ENCODE data around the gene CDK12.

The CDK12 gene

DNA sequence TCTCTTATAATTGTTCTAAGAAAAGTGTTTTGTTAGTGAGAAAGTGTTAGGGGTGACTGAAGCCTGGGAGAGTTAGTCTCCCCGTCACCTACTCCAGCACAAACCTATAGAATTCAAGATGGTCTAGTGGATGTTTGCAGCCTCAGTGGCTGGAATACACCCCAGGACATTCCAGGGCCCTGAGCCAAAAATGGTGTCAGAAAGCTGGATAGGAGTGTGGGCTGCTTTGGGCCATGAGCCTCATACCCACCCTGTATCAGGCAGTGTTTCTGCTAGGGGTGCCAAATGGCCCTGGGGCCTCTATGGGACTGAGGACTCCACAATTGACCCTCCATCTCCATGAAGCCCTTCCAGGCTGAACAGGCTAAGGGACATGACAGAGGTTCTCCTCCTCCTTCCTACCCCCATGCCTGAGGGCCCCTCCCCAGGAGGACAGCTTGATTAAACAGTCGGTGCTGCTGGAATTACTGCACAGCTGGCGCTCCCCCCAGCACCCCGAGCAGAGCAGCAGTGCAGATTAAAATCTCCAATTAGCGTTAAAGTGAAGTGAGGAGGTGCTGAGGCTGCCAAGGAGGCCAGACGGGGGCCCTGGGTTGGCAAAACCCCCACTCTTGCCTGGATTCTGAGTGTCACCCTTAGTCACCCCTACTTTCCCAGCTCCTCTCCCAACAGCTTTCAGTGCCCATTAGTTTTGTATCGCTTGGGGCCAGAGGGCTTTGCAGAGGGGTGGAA is 87.4 kb downstream of the CDK12 start:
- DNase-seq (ENCODE audit: low read depth in 1 of 2, low spot score in 1 of 2): no peak

DNA sequence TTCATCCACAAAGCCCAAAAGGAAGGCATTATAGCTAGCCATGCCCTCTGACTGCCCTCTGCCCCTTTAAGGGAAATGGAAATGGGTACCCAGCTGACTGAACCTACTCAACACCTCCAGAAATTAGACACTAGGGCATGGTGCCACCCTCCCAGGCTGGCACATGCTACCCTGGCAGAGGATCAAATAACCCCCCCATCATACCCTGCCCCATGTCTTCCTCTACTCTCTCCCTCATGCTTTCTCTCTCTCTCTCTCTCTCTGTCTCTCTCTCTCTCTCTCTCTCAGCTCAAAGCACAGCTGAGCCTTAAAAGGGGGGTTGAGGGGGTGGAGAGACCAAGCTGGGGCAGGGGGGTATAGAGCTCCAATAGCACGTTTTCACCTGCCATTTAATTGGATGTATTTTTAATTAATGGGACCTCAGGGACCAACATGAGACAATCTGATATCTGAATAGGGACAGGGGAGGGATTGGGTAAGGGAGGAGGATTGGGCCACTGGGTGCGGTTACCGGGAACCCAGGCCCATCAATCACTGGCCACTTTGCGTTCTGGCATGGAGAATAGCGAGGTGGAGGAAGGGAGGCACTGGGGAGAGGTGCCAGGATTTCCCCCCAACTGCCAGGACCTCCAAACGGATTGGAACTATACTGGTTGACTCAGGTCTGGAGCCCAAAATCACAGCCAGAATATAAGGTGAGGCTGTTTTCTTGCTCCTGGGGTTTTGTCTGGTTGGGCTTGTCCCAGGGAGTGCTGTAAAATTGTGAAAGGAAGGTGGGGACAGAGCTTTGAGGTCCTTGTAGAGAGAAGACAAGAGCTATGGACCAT is 88.7 kb downstream of the CDK12 start:
- no peak for DNase-seq (ENCODE audit: low read depth in 1 of 2, low spot score in 1 of 2)

DNA sequence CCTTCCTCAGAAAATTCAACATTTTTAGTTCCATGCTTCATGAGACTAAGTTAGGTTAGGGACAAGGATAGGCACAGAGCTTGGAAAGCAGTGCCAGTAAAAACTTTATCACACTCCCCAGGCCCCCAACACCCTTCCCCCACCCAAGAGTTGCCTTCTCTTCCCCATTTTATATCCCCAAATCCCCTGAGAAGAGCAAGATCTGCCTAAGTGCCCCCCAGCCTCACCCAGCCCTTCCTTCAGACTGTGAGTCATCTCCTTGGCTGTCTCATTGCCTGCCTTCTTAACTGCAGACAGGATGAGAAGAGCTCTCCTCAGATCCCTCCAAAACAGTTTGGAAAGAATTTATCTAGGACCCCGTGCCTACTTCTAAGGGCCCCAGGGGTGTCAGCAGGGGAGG is 90.6 kb downstream of the CDK12 start:
- no peak for DNase-seq (ENCODE audit: low read depth in 1 of 2, low spot score in 1 of 2)

DNA sequence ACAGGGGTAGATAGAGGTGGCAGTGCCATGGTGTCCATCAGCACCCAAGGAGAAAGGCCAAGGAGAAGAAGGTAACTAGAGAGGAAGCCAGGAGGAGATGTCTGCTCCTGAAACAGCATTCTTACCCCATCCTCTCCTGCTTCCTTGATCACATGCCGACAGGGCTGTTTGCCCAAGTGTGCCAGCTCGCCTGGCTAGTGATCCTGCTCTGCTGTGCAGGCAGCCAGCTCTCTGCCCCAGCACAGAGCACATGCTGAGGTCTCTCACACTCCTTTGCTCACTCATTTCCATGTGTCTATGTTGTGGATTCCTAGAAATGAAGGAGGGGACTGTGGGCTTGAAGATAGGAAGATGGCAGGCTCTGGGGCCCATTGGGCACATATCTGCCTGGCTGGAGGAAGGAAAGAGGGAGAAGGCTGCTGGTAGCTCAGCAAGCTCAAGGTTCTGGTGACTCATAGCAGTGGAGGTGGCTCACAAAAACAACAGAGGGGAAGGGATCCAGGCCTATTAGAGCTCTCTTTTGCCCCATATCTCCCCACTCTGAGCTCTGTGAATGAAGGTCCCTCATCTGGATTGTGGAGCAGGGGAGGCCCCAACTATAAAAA is 92.2 kb downstream of the CDK12 start:
- DNase-seq (ENCODE audit: low read depth in 1 of 2, low spot score in 1 of 2): no peak

DNA sequence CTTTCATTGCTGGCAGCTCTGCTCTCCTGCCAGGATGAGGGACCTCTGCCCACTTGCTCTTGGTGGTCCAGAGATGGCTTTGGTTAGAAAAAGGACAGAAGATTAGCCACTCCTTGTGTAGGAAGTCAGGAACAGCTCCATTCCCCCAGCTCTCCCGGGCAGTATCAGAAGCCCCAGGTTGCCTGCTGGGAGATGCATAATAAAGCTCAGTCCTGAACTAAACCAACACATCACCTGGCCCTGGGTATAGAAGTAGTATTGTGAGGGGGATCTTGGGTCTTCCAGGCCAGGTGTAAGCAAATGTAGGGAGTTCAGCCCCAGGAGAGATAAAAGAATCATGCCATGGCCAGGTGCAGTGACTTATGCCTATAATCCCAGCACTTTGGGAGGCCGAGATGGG is 94.1 kb downstream of the CDK12 start:
- DNase-seq (ENCODE audit: low read depth in 1 of 2, low spot score in 1 of 2): no peak

DNA sequence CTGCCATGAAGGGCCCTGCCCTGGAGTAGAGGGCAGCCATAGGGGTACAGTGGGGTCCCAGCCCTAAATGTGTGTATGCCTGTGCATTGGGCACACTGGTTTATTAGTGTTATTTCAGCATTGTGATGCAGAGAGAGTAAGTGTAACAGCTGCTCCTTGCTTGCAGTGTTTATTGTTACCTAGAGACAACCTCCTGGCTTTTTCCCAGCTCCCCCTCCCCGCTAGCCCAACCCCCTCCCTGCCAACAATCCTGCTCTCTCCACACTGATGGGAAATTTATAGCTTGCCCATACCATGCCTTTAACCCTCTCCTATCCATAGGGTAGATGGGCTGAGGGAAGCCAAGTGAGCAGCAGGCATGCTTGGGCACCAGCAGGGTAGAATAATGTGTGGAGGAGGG is 95.1 kb downstream of the CDK12 start:
- no peak for DNase-seq (ENCODE audit: low read depth in 1 of 2, low spot score in 1 of 2)

DNA sequence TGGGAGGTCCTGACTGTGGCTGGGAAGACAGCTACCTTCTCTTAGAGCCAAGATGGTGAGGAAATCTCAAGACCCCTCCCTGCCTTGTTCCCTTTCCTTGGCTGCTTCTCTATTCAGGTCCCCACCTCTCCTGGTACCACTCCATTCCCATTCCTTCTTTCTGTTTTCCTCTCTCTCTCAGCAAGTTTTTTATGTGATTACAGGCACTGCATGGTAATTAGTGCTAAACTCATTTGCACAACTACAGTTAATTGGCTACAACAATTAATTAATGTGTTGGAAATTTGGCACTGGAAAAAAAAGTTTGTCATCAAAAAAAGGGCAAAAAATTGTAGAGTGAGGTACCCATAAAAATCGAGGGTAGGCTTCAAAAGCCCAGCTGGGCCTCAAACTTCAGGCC is 101.1 kb downstream of the CDK12 start:
- DNase-seq (ENCODE audit: low read depth in 1 of 2, low spot score in 1 of 2): no peak

DNA sequence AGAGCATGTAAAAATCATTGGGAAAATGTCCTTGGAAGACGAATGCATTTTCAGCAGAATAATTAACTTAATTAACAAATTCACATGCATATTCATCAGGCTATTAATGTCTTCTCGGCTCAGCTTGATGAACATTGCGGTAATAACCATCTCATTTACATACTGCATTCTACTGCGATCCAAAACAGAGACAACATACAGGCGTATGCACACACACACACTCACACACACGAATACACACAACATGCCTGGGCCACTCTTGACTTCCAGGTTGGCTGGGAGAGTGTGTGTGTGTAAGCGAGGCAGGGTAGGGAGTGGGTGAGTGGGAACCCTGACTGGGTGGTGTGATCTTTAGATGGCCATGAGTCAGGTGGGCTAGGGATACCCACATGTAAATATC is 101.7 kb downstream of the CDK12 start:
- DNase-seq (ENCODE audit: low read depth in 1 of 2, low spot score in 1 of 2): no peak

DNA sequence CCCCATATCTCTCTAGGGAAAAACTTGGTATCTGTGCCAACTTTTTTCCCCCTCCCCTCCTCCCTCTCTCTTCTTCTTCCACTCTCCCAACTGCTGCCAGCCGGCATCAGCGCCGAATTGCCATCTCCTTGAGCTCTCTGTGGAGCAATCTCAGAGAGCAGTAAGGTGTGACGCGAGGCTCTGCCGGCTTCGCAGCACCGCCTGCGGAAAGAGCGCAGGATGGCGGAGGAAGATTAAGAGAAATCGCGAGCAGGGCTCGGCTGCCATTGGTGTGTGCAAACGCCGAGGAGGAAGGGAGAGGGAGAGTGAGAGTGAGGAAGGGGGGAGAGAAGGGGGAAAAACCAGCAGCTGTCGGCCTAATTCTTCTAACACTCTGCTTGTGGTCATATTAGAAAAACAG is 102.2 kb downstream of the CDK12 start:
- DNase-seq (ENCODE audit: low read depth in 1 of 2, low spot score in 1 of 2): no peak

DNA sequence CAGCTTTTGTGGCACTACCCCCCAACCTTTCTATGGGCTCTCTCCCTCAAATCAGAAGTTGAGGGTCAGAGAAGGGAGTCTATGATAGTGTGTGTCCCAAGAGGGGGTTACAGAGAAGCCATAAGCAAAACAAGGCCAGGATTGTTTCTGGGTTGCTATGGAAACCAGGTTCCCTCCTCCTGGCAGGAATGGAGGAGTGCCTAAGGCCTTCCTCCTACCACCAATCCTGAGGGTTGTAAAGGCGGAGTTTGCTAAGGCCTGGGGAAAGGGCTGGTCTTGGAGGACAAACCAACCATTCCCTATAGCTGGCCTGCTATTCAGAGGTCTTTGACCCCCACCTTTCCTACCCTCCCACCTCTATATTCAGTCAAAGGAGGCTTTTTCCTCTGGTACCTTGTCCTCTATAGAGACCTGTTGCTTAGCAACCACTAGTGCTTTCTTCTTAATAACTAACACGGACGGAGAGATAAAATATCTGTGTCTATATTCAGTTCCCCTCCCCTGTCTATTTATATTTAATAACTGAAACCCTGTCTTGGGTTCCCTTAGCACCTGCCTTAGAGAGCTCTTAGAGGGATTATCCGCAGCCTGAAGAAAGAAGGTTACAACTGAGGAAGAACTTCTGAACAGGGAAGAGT is 103.0 kb downstream of the CDK12 start:
- no peak for DNase-seq (ENCODE audit: low read depth in 1 of 2, low spot score in 1 of 2)

DNA sequence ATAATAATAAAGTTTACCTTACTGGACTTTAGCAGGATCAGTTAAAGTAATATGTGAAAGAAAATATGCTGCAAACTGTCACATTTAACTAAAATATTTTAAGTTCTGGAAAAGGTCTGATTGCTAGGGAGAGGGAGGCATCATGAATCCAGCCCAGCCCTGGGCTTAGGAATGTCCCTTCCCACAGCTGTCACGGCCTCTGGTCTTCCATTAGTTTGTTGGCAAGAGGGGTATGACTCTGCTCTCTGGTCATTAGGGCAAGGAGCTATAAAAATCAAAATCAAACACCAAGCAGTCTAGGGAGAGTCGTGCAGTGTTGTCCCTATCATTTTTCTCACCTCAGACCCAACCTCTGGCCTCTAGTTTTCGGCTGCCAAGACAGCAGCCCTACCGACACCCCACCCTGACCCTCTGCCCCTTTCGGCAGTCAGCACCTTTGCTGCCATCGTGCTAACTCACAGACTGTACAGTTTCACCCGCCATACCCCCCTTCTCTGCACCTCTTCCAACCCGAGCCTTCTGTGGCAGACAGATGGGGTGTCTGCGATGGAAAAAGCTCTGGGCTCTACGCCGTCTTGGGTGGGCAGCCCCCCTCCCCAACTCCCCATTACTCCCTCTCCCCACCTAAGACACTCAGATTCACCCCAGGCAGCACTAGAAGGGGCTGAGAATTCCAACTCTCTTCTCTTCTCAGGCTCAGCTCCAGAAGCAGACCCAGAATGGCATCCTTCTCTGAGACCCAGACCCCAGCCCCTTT is 105.0 kb downstream of the CDK12 start:
- no peak for DNase-seq (ENCODE audit: low read depth in 1 of 2, low spot score in 1 of 2)

DNA sequence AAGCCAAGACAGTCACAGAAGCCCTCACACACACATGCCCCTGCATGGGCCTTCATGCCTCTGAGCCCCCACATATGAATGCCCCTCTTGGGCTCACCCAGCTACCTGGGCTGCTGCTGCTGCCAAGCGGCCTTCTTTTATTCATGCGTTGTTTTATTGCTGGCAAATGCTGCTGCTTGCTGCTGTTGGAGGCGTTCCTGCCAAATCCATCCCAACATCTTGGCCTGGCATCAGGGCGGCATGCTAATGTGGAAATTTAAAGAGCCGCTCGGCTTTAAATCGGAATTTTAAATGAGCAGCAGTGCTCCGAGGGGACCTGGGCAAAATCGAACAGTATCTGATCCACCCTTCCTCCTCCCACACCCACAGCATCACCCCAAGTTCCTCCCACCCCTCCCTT is 107.4 kb downstream of the CDK12 start:
- DNase-seq (ENCODE audit: low read depth in 1 of 2, low spot score in 1 of 2): no peak

DNA sequence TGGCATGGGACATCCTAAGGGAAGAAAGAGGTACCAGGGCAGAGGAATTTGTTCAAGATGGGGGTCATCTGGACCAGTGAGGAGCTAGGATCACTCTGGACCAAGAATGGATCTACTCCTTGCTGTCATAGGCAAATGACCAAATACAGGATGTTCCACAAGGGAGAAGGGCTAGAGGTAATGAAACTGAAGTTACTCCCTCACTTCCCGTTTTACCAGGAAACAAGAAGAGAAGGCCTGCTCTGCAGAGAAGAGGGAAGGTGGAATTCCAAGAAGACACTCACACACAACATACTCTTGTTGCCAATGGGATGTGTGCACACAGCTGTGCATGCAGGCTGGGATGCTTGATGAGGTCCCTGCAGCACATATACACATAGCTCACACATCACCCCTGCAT is 107.8 kb downstream of the CDK12 start:
- DNase-seq (ENCODE audit: low read depth in 1 of 2, low spot score in 1 of 2): no peak

DNA sequence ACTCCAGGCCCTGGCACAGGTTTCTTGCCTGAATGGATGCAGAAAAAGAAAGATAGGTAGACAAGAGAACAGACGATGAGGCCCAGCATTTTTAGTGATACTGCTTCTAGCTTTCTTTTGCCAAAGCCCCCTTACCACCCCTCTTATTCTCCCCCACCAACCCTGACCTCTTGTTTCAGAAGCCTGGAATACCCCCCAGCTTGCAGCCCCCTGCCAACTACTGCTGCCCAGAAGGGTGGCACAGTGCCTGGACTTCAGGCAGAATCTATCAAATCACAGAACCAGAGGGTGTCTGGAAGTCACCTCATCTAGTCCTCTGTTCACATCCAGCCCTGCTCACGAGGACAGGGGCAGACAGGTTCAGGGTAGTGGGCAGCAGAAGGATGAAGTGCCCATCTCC is 110.8 kb downstream of the CDK12 start:
- DNase-seq (ENCODE audit: low read depth in 1 of 2, low spot score in 1 of 2): no peak

DNA sequence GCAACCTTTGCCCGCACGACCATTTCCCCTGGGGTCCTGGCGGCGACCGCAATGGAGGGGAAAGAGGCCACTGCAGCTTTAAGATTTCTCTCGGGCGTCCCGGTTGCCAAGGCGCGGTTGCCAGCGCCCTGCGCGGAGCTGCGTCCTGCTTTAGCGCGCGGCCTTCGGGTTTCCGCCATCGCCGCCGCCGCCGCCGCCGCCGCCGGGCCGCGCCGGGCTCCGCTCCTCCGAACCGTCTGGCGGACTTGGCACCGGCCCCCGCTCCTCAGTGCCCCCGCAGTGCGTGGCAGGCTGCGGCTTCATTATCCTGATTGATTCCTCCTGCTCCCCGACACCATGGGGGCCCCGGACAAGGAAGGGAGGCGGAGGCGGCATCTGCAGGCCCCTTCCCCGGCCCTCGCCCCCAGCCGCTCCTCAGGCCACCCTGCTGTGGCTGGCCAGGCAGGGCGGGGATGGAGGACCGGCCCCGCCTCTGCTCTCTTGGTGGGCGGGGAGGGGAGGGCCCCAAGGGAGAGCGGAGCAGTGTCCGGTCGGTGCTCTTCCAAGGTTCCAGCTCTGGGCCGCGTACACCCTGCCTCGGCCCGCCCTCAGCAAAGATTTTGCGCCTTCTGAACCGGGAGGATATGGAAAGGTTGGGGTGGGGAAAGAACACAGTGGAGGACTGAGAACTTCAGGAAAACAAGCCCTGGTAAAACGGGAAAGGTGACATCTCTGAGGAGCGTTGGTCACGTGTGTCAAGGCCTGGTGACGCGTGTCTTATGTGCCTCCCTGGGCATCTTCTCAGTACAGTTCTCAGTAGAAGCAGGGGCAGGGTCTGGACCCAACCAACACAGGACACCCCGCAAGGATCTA is 112.4 kb downstream of the CDK12 start:
- no peak for DNase-seq (ENCODE audit: low read depth in 1 of 2, low spot score in 1 of 2)

DNA sequence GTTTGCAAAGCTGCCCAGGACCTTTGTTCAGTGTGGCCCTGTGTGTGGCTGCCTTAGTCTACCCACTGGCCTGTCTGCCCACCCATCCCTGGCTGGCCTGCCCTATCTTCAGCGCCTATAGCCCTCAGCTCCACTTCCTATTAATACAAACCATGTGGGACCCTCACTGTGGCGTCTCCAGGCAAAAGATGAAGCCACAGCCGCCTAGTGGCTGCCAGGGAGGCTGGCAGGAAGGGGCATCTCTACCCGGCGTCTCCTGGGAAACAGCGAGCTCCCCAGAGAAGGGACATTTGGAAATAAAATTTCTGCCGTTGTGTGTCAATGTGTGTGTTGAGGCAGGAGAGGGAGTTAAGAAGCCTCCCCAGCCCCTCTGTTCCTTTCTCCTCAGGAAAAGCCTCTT is 114.9 kb downstream of the CDK12 start:
- DNase-seq (ENCODE audit: low read depth in 1 of 2, low spot score in 1 of 2): no peak

DNA sequence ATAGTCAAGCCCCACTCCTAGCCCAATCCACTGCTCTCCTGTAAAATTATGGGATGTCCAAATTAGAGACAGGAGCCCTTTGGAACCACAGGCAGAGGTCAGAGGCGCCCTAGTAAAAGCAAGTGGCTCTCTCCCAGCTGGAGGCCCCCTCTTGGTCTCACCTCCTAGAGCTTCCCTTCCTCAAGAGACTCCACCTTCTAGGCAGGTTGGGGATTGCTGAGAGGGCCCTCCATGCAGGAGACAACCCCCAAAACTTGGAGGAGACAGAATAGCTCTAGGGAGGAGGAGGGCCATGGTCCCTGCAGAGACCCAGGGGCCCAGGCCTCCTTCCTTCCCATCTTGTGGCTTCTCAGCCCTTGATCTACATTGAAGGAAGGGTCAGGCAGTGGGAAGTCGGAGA is 117.0 kb downstream of the CDK12 start:
- DNase-seq (ENCODE audit: low read depth in 1 of 2, low spot score in 1 of 2): no peak

DNA sequence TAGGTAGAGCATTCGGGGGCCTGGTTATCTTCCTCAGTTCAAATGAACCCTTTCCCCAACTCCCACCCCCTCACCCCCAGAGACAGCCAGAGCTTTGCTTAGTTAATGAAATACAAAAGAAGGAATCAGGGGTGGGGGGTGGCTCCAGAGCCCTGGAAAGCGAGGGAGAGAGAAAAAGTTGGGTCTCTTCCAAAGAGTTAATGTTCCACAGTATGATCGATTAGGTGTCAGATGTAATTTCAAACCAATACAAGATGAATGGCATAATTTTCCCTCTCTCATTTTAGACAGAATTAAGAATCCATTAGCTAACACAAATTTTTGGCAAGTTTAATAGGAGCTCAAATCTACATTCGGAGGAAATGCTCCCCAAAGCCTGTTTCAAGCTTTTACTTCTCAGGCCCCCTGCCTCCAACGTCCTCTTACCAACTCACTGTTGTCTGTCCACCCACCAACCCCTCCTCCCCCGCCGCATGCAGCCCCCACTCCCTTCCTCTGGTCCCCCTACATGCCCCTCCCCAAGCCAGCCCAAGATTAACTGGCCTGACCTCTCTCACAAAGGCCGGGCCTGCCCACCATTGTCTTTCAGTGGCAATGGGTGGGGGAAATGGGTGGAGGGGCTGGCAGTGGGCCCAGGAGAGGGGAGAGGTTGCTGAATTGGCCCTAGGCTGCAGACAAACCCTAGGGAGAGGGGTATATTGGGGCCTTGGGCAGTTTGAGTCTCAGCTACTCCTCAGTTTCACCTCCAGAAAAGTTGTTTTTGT is 118.2 kb downstream of the CDK12 start:
- DNase-seq (ENCODE audit: low read depth in 1 of 2, low spot score in 1 of 2): no peak

DNA sequence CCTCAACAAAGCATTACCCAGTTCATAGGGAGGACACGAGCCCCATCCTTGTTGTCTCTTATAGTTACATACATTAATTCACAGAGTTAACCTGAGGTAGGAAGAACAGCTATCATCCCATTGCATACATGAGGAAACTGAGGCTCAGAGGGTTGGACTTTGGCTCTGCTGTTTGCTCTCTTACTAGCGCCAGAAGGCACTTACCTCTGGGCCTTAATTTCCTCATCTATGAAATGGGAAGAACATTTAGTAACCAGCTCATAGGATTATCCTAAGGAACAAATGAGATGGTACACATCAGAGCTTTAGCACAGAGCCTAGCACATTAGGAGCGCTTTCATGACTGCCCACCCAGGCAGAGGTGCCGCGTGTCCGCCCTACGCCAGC is 118.8 kb downstream of the CDK12 start:
- no peak for DNase-seq (ENCODE audit: low read depth in 1 of 2, low spot score in 1 of 2)

Measured in activated T-helper 1 cell treated with anti-CD3 and anti-CD28 coated beads, Interleukin-2, amount 50 U/mL, for 16 hours (primary cell).